HG02610 (cell line): ENCODE results near the gene ZC3H6.

Source experiments
- ATAC-seq: cut with Tn5 transposase; IDR thresholded peaks from one replicate; pipeline ENCODE4 v1.9.1; 2021; ENCODE audit warnings: mild to moderate bottlenecking, moderate library complexity; ENCODE audit not compliant: unreplicated experiment

The ZC3H6 gene

GRCh38 chr2:112275311-112275886 lies at the start of gene ZC3H6:
TSS of gene ZC3H6 (plus strand) at chr2:112275597. CDS start at chr2:112275995, 398 bp downstream.
- ATAC-seq, result peak; percentile 94

- no peak for ATAC-seq
Observed at GRCh38 chr2:112229348-112229747, 46.0 kb upstream of the ZC3H6 start.

GRCh38 chr2:112230371-112230770 lies 45.0 kb upstream of the ZC3H6 start:
- ATAC-seq, result no peak

GRCh38 chr2:112239862-112240261 lies 35.5 kb upstream of the ZC3H6 start:
- no peak for ATAC-seq

- no peak for ATAC-seq
Observed at GRCh38 chr2:112242384-112242783, 33.0 kb upstream of the ZC3H6 start.

- no peak for ATAC-seq
Observed at GRCh38 chr2:112243233-112243632, 32.2 kb upstream of the ZC3H6 start.

GRCh38 chr2:112244854-112245253 lies 30.5 kb upstream of the ZC3H6 start:
- ATAC-seq, result no peak

GRCh38 chr2:112251271-112251670 lies 24.1 kb upstream of the ZC3H6 start:
- no peak for ATAC-seq

GRCh38 chr2:112253261-112253815 lies 22.1 kb upstream of the ZC3H6 start:
- no peak for ATAC-seq

- ATAC-seq, result peak; percentile 85
Observed at GRCh38 chr2:112254466-112255240, 20.7 kb upstream of the ZC3H6 start, which contains the start of gene ZC3H8. TSS of gene ZC3H8 (minus strand) at chr2:112255042. CDS start at chr2:112254981, 61 bp downstream.

GRCh38 chr2:112255875-112256274 lies 19.5 kb upstream of the ZC3H6 start:
- ATAC-seq, result no peak

- ATAC-seq, result no peak
Observed at GRCh38 chr2:112256654-112257053, 18.7 kb upstream of the ZC3H6 start.

GRCh38 chr2:112257575-112257974 lies 17.8 kb upstream of the ZC3H6 start:
- no peak for ATAC-seq

- peak; percentile 38 for ATAC-seq
Observed at GRCh38 chr2:112259509-112260294, 15.7 kb upstream of the ZC3H6 start.

- no peak for ATAC-seq
Observed at GRCh38 chr2:112260295-112260625, 15.1 kb upstream of the ZC3H6 start.

GRCh38 chr2:112262876-112263275 lies 12.5 kb upstream of the ZC3H6 start:
- ATAC-seq, result no peak

GRCh38 chr2:112268547-112268946 lies 6.8 kb upstream of the ZC3H6 start:
- no peak for ATAC-seq

GRCh38 chr2:112272669-112273068 lies 2.7 kb upstream of the ZC3H6 start:
- ATAC-seq, result no peak

- ATAC-seq, result no peak
Observed at GRCh38 chr2:112273349-112273748, 2.0 kb upstream of the ZC3H6 start.

- ATAC-seq, result peak; percentile 58
Observed at GRCh38 chr2:112275887-112276773, 733 bp downstream of the ZC3H6 start.
